Activated CD4-positive, alpha-beta T cell treated with anti-CD3 and anti-CD28 coated beads, Interleukin-2, Interleukin-6, amounts not matched to agents 100 ng/mL and 50 ng/mL, durations not matched to agents 16 hours and 8 hours (primary cell): ENCODE data around the gene BAG5.
"Not testable (repeated sequence)": the region's sequence is repeated elsewhere in the genome, so short reads cannot be mapped to it uniquely, and the experiment has no call there.

Source experiments
- DNase-seq: peaks from one replicate; pipeline ENCODE4 v3.0.0-alpha.2; 2020

BAG5 gene, protein sequence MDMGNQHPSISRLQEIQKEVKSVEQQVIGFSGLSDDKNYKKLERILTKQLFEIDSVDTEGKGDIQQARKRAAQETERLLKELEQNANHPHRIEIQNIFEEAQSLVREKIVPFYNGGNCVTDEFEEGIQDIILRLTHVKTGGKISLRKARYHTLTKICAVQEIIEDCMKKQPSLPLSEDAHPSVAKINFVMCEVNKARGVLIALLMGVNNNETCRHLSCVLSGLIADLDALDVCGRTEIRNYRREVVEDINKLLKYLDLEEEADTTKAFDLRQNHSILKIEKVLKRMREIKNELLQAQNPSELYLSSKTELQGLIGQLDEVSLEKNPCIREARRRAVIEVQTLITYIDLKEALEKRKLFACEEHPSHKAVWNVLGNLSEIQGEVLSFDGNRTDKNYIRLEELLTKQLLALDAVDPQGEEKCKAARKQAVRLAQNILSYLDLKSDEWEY

GRCh38 chr14:103562429-103563225 is at the start of gene BAG5, which contains the start of gene COA8:
Gene BAG5, minus strand, starts transcription at chr14:103562657. Its CDS starts 1,493 bp downstream, at chr14:103561164.
Gene COA8, plus strand, starts transcription at chr14:103562960. Its CDS starts 42 bp downstream, at chr14:103563002.
- peak; percentile 91 for DNase-seq

DNA sequence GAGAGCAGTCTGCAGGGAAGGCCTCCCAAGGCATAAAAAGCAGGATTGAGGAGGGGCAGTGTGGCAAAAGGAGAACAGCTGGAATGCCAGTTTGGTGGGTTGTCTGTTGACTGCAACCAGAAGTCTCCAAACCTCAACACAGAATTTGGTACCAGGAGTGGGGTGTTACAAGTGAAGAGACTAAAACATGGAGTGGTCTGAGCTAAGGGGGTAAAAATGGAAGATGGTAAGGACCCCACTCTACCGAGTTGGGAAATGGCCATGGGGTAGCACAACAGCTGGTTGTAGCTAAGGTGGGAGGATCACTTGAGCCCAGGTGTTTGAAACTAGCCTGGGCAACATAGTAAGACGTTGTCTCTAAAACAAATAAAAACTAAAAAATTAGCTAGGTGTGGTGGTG is 48.8 kb upstream of the BAG5 start:
- DNase-seq = no peak

GRCh38 chr14:103609081-103609480 is 46.6 kb upstream of the BAG5 start:
- not testable (repeated sequence) for DNase-seq

- no peak for DNase-seq
Observed at GRCh38 chr14:103607822-103608221, 45.4 kb upstream of the BAG5 start.

DNA sequence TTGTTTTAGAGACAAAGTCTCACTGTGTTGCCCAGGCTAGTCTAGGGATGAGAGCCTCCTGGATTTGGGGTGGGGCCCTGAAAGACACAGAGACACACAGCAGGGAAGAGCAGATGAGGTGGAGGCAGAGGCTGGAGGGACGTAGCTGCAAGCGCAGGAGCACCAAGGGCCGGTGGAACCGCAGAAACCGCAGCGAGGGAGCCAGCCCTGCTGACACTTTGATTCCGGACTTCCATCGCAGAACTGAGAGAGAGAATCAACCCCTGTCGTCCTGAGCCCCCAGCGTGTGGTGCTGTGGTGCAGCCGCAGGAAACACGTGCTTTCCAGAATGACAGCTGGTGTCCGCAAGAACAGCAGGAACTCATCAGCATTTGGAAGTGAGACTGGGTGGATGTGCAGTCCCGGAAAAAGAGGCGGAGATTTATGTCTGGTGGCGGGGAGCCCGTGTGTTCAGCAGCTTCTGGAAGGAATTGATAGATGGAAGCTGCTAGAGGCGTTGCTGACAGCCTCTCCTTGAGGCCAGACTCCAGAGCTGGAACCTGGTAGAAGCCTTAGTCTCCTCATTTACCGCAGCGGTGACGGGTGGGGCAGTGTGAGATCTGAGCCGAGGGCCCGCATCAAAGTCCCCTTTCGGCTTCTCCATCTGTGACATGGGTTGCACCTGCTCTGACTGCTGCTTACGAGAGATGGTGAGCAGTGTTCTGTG is 44.7 kb upstream of the BAG5 start:
- DNase-seq = peak; percentile 80

DNA sequence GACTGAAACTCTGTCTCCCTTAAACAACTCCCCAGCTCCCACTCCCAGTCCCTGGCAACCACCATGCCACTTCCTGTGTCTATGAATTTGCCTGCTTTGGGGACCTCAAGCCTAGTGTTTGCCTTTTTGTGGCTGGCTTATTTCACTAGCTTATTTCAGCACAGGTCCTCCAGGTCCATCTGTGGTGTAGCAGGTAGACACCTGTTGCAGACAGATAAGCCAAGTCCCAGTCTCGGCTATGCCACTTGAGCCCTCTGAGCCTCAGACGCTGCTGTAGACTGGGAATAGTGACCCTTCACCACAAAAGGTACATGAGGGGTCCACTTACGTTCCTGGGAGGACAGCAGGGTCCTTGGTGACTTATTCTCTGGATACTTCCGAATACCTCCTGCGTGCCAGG is 42.2 kb upstream of the BAG5 start:
- DNase-seq = no peak

GRCh38 chr14:103600503-103600902 is 38.0 kb upstream of the BAG5 start:
- no peak for DNase-seq

DNA sequence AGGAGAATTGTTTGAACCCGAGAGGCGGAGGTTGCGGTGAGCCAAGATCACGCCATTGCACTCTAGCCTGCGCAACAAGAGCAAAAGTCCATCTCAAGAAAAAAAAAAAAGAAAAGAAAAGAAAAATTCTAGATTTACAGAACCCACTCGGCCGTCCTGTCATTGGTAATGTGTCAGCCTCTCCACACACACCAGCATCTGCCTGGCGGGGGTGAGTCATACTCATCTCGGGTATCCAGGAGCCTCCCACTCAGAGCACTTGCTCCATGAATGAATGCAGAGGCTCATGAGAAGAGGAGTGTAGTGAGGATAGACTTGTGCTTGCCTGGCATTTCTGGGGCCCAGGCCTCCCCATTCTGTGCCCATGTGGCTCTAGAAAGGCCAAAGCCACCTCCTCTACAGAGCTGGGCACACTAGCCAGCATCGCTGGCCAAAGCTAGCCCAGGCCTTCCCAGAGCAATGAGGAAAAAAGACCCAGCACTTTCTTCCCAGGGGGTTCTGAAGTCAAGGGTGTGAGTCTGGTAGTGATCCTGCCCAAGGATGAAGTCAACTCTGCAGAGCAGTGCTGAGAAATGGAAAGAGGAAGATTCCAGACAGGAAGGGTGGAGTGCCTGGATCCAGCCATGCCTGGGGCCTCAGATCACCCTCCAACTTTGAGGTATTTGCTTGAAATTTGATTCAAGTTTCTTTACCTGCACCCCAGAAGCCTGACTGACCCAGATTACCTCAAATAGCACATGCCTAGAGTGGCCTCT is 35.3 kb upstream of the BAG5 start:
- no peak for DNase-seq

DNA sequence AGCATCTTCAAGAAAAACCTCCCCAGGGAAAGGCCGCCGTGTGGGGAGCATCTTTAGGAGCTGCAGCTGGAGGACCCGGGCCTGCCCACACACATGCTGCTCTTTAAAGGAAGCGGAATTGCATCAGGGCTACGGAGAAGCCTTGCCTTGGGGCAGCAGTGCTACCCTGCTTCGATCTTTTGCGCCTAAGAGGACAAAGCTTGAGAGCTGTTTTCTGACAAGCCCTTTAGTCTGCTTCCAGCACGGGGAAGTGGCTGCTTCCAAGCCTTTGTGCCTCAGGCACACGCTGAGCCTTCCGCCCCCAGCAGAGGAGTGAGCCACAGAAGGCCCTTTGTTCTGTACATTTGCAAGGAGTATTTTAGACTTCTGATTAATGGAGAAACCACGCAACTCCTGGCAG is 31.8 kb upstream of the BAG5 start:
- DNase-seq = no peak

DNA sequence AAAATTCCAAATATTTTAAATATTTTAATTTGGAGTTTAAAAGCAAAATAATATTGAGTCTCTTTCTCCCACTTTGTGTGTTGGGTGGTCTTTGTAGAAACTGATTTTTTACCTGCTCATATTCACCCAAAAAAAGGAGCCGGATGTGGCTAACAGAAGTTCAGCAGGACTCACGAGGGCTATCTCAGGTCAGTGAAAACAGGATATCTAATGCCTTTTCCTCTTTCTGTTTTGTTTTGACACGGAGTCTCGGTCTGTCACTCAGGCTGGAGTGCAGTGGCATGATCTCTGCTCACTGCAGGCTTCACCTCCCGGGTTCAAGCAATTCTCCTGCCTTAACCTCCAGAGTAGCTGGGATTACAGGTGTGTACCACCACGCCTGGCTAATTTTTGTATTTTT is 31.1 kb upstream of the BAG5 start:
- DNase-seq = peak; percentile 30

DNA sequence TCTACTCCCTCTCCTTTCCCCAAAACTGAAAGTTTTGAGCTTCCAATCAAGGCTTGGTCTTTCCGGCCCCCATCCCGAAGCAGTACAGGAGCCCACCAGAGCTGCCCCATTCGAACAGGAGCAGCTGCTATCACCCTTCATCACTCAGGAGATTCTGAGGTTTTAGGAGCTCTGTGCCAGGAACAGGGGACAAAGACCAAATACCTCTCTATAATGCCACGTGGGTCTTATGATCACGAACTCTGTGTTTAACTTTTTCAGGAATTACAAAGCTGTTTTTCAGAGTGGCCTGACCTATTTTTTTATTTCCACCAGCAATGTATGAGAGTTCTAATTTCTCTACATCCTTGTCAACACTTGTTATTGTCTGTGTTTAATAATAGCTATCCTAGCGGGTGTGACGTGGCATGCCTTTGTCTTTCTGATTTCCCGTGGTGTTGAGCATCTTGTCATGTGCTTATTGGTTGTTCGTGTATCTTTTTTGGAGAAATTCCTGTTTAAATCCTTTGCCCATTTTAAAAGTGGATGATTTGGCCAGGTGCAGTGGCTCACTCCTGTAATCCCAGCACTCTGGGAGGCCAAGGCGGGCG is 22.0 kb upstream of the BAG5 start:
- no peak for DNase-seq

GRCh38 chr14:103581954-103582703 is 19.7 kb upstream of the BAG5 start:
- DNase-seq = no peak

DNA sequence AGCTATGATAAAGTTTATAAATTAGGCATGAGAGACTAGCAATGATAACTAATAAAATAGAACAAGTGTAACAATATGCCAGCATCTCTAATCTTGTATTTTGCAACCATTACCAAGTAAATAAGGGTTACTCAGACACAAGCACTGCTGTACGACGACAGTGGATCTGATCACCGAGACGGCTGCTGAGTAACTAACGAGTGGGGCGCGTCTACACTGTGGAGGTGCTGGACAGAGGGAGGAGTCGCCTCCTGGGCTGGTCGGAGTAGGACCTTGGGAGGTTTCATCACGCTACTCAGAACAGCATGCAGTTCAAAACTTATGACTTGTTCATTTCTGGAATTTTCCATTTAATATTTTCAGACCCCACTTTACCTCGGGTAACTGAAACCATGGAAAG is 18.7 kb upstream of the BAG5 start:
- DNase-seq = no peak

DNA sequence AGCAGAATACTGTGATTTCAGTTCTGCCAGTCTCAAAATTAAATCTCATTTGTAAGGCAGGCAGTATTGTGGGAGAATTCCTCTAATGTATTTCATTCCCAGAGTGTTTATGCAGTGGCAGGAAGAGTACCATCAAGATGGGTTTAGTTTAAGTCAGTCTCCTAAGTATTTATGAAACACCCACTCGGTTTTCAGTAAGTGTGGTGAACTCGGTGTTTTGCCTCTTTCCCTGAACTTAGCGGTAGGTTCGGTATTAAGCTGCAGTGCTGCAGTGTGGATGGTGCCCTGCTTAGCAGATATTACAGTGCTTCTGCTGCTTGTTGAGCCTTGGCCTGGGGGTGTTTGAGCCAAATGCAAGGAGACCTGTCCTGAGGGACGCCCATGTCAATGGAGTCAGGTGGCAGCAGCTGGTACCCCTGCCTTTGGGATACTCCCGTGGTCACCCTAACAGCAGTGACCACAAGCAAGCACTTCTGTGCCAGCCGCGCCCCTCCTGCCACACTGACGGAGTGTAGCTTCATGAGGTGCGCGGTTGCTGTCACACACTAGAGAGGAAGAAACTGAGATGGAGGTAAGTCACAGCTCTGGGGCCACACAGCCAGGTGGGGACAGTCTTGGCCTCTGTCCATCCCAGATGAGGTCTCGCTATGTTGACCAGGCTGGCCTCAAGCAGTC is 16.1 kb upstream of the BAG5 start:
- no peak for DNase-seq

GRCh38 chr14:103576371-103577024 is 14.0 kb upstream of the BAG5 start:
- DNase-seq = no peak

GRCh38 chr14:103574707-103575285 is 12.3 kb upstream of the BAG5 start:
- DNase-seq = no peak

GRCh38 chr14:103574104-103574503 is 11.6 kb upstream of the BAG5 start:
- no peak for DNase-seq

- no peak for DNase-seq
Observed at GRCh38 chr14:103569408-103569807, 7.0 kb upstream of the BAG5 start.

GRCh38 chr14:103568952-103569351 is 6.5 kb upstream of the BAG5 start:
- DNase-seq = no peak
